Right renal pelvis (tissue), 4 donors: ENCODE data around the gene FSHB. TPM values are rescaled to one million over a fixed set of nuclear protein-coding genes. Genes with fewer than 3 reads are reported as not detected.
"Not testable (repeated sequence)": the region's sequence is repeated elsewhere in the genome, so short reads cannot be mapped to it uniquely, and the experiment has no call there.

ENCODE experiments used
- DNase-seq, 4 donors: peaks; one replicate each; pipeline ENCODE4 v3.0.0-alpha.2; 2013; ENCODE audit warnings: low read depth in 4 of 4, low spot score in 3 of 4, missing footprints in 1 of 4
- polyA plus RNA-seq, 4 donors: library from polyadenylated mRNA; unstranded; fragments of 120-200 nt; gene quantifications; one replicate each; pipeline ENCODE4 v1.2.1, GENCODE V29; 2013; ENCODE audit not compliant: insufficient read length in 4 of 4

The FSHB gene
- not detected for polyA plus RNA-seq

DNA sequence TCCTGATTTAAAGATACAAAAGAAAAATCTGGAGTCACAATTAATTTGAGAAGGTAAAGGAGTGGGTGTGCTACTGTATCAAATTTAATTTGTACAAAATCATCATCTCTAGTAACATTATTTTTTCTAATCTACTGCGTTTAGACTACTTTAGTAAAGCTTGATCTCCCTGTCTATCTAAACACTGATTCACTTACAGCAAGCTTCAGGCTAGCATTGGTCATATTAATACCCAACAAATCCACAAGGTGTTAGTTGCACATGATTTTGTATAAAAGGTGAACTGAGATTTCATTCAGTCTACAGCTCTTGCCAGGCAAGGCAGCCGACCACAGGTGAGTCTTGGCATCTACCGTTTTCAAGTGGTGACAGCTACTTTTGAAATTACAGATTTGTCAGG is at the start of gene FSHB:
TSS of gene FSHB (plus strand) at position 301 of the 400 bp plus-strand sequence. CDS start 889 bp downstream, outside the sequence.
- no peak for DNase-seq

DNA sequence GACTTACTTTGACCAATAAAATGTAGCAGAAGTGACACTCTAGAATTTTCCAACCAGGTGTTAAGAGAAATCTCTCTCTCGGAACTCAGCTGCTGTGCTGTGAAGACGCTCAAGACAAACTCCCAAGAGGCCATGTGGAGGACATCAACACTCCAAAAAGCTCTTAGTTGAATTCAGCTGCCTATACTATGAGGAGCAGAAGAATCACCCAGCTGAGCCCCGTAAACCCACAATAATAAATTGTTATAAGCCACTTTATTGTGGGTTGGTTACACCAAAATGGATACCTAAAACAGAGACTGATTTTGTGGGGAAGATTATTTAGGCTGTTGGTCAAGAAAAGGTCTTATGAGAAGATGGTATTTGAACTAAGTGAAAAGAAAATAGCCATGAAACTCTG is 44.1 kb upstream of the FSHB start:
- no peak for DNase-seq

DNA sequence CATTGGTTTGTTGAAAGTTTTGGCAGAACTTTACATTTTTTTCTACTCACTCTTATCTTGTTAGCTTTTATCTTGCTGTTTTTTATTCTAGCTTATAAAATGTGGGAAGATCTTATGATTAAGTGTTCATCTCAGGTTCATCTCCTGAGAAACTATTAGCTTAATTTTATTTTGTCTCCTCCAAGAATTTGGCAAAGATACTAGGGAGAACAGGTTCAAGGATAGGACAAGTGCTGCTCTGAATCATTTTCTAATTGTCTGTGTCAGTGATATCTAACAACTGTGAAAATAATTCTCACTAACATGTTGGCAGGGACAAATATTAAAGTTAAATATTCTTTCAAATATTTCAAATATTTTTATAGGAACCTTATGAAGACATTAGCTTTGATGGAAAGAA is 38.2 kb upstream of the FSHB start:
- no peak for DNase-seq

DNA sequence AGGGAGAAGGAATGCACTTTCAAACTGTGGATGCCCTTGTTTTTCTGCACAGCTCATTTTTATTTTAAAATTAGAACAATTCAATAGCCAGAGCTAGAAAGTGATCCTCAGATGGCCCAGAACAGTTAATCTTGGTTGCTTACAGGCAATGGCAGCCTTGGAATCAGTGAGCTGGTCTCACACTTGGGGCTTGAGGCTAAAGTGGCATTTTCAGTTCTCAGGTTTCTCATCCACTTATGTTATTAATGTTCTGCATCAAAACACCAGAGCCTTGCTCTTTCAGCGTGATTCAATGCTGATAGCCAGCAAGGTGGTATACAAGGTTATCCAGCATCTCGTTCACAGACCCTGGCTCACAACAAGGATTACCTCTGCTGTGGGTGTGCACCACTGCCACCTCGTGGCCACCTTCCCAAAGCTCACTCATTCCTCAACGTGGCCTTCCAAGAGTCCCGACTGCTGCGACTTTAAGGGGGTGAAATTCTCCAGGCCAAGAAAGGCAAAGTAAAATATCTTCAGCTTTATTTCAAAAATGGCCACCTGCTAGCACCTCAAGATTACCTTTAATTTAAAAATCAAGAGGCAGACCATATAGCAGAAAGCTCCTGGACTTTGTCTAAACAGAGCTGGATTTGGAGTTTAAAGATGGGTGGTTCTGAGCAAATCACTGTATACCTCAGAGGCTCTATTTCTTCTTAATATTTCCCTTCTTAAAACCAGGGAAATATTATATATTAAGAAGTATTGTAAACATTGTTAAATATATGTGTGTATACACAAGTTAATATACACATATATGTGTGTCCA is 34.2 kb upstream of the FSHB start:
- peak; percentile 20 to 51 (median 40) for DNase-seq

DNA sequence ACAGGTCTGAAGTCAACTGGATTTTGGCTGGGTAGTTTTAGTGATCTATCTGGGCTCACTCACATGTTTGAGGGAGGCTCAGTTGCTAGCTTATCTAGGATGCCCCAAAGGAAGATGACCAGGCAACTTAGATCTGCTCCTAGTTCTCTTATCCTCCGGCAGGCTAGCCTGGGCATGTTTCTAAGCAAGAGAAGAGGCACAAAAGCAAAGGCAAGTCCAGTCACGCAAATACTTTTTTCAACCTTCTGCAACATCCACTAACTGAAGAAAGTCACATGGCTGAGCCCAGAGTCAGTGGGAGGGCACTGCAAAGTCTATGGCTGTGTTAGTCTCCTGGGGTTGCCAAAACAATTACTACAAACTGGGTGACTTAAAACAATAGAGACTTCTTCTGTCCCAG is 32.9 kb upstream of the FSHB start:
- DNase-seq = no peak

DNA sequence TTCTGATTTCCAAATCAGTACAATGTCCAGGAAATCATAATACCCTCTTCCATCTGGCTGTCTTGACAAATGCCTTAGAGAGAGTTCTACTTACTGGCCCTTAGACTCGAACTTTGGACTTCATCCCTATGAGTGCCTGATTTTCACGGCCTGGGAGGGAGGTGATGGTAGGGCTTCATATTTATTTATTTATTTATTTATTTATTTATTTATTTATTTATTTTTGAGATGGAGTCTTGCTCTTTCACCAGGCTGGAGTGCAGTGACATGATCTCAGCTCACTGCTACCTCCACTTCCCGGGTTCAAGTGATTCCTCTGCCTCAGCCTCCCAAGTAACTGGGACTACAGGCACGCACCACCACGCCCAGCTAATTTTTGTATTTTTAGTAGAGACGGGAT is 27.8 kb upstream of the FSHB start:
- DNase-seq = not testable (repeated sequence)

DNA sequence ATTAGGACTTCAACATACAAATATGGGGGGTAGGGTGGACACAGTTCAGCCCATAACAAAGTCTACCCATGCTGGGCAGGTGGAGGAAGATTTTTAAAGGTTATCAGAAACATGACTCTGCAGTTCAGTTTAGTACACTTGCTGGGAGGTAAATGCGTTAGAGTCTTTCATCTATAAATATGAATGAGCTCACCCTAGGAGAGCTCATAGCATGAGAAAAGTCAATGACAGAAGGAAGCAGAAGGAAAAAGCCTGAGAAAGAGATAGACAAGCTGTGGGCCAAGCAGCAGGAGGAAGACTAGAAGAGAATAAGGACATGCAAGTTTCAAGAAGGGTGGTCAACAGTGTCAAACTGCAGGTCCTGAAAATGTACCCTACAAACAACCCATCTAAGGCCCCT is 27.0 kb upstream of the FSHB start:
- DNase-seq = no peak

DNA sequence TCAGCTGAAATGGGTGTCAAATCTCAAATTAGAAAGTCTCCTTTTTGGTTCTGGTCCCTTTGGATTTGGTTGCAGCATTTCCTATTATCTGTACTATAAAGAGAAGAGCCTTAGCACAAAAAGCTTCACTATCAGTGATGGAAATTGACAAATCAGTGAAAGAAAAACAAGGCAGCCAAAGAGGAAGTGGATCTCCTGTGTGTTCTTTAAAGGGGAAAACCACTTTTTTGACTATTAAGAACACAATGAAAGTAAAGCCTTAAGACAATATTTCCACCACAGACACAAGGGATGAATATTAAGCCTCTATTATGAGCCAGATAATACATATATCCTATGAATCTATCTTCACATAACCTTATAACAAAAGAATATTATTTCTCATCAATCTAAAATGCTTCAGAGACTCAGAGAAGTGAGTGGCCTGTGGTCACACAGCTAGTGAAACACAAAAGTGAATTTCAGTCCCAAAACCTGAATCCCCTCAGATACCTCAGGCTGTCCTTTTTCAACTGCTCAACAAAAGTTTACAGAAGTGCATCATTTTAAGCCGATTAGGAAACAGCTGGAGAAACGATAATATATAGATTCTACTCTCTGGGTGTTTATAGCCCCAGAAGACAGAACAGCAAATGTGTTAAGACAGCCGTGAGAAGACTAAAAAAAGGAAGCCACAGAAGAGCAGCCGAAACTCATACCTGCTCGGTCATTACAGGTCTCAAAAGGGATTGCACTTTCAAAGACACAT is 24.4 kb upstream of the FSHB start:
- no peak for DNase-seq

DNA sequence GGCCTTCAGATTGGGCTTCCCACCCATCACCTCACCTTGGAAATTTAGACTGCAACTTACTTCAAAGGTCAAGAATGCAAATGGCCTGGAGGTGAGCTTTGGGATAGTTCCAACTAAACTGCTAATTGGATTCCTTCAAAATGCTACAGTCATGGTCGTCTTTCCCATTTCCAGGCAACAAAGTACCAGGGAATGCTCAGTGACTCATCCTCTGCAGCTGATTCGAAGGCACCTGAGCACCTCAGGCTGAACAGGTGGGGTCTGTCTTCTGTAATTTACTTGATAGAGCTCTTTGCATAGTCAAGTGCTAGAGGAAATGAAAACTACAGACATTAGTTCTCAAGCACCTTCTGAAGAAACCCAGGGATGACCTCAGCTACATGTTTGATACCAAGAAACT is 20.5 kb upstream of the FSHB start:
- no peak for DNase-seq

DNA sequence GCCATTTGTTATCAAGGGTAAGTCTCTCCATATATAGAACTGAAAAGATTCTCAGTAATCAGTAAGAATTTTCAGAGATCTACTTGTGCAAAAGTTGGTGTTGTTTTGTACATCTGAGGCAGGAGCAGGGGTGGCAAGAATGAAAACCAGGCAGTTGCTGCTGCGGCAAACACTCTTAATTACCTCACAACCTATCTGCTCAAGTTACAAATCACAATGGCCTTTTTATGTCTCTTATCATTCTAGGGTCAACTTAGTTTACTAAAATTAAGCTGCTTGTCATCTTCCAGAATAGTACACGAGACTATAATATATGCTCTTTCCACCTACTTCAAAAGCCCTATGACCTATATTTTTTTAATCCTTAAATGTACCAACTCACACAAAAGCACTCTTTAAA is 14.3 kb upstream of the FSHB start:
- DNase-seq = no peak

DNA sequence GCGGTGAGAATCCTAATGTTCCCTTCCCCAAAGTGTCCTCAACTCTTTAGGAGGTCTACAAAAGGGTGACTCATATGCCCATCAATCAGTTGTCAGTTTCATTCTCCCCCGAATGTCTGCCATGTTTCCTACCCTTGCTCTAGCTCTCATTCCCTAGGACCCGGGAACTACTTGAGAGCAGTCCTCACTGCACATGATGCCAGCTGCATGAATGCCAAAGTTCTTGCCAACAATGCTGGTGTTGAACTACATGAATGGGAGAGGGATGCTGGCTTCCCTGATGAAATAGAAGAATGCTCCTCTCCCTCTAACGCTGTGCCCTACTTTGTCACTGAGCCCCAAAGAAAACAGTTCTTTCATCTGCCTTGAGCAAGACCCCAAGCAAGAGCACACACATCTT is 12.5 kb upstream of the FSHB start:
- DNase-seq = no peak

DNA sequence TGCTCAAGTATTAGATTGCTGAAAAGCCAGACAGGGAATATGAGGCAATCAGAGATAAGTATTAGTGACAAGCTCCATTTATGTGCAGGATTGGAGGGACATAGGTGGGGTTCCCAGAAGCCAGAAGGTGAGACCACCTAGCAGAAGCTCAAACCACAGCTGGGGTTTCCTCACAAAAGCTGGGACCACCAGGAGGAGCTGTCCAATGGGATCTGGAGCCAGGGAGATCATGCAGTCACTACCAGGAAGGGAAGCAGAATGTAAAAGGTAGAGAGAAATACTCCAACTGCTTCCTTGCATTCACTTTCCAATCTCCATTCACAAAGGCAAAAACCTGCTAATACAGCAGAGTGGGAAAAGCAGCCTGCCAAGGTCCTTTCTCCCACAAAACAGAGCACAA is 5.2 kb upstream of the FSHB start:
- no peak for DNase-seq

DNA sequence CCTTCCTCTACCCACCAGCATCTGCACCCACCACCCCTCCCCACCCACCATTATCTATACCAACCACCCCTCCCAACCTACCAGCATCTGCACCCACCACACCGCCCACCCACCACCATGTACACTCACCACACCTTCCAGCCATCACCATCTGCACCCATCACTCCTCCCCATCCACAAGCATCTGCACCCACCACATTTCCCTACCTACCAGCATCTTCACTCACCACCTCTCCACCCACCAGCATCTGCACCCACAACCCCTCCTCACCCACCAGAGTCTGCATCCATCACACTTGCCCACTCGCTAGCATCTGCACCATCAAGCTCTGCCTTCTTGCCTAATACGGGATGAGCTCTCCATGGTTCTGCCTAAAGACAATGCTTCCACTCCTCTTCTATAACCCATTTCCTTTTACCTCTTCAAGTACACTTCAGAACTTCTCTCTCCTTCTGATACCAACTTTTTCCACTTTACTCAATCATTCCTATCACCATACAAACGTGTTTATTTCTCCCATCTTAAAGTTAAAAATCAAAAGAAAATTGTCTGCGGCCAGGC is 2.4 kb upstream of the FSHB start:
- DNase-seq = no peak

DNA sequence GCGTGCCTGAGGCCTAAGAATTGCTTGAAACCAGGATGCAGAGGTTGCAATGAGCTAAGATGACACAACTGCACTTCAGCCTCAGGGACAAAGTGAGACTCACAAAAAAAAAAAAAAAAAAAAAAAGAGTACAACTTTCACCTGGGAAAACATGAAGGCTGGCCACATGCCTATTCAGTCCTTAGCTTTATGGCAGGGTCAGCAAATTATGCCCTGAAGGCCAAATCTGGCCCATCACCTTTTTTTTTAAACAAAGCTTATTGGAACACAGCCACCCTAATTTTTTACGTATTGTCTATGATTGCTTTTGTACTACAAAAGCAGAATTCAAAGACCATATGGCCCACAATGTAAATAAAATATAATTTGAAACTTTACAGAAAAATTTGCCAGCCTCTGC is 8.2 kb downstream of the FSHB start:
- DNase-seq = no peak

DNA sequence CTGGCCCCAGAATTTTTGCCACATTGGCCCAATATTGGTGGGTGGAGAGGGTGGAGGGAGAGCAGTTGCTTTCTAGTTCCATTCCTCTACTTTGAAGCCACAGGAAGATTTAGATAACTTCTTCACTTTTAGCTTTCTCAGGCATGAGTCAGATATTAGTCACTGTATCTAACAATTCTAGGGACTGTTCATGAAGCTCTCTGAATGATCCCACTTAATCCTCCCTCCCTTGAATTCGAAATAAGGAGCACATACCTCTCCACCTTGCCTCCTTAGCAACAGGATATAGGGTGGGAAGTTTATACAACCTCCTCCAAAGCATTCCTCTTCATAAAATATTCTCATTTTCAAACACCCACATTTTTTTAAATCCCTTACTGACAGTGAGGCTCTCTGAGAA is 13.5 kb downstream of the FSHB start:
- DNase-seq = no peak

DNA sequence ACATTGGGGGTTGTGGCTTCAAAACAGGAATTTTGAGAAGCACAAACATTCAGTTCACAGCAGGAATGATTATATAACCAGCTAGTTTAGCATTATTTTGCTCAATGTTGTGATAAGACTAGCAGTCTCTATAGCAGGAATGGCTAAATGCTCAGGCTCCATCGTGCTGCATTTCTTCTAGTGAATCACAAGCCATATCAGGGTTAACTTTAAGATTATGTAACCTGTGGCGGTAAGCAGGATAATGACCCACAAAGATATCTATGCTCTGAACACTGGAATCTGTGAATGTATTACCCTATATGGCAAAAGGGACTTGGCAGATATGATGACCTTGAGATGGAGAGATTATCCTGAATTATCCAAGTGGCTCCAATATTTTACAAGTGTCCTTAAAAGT is 14.8 kb downstream of the FSHB start:
- DNase-seq = no peak

DNA sequence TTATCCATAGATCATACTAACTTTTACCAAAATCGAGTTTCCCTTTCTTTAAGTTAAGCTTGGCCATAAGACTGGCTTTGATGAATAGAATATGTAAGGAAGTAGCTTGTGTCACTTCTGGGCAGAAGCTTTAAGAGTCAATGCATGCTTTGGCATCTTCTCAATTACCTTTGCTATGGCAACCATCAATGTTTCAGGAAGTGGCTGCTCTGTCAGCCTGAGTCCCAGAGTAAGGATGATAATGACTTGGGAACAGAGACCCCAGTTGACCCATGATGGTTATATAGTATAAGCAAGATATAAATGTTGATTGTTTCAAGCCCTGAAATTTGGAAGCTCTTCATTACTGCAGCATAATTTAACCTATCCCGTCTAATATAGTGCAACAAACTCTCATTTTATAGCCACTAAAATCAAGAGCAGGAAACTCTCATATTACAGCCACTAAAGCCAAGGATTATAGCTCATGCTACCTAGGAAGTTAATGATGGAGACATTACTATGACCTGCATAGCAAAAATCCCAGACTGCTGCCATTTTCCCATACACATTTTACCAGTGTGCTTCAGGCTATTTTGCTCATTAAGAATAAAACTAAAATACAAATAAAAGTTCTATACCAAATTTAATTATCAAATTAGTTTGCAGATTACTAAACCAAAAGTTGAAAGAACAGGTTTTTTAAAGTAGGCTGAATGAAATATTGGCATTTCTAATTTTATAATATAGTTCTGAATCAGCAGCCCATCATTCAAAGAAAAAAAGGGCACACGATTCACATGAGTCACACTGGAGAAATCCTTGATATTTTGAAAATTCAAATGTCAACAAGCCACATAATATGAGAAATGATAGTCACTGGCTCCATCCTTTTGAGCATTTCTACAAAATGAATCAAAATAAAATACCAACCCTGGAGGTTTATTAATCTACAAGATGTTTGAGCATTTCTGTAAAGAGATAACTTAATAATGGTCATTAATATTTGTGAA is 23.8 kb downstream of the FSHB start:
- no peak for DNase-seq

DNA sequence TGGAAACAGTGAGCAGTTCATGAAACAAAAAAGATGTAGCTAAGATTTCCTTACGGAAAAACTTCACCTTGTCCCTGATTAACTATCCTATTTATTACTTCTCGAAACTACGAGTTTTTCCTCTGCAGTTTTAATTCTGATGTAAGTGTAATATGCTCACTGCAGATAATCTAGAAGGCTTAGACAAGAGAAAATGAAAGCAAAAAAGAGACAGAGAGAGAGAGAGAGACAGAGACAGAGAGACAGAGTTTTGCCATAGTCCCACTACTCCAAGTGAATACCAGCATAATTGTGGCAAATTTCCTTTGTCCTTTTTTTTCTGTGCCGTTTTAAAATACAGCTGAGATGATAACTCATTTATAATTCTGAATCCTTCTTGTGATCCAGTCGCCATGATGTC is 24.8 kb downstream of the FSHB start:
- DNase-seq = no peak

DNA sequence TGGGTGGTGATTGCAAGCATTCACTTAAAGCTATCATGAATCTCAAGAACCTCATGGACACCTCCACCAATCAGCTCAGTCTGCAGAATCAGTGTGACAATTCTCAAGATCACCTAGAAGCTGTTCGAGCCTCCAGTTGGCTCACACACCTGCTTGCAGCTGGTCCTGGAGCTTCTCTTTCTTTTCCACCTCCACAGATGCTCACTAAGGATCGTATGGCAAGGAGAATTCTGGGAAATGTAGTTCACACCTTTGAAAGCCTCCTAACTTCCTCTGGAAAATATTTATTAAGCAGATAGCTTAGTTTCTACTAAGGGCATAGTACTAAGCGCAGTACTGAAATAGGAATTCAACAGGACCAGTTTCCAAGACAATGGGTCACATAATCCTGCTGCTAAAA is 26.2 kb downstream of the FSHB start:
- DNase-seq = no peak

DNA sequence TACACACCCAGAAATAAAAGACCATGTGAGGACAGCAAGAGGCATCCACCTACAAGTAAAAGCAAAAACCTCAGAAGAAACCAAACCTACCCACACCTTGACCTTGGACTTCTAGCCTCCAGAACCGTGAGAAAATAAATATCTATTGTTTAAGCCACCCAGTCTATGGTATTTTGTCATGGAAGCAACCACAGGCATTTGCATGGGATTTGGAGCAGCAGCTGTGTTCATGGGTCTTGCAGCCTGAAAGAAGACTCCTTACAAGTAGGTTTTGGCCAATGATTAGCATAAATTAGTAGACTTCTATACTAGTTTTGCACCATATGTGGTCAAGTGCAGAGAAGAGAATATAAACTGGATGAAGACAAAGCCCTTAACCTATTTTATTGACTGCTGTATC is 27.9 kb downstream of the FSHB start:
- DNase-seq = no peak

DNA sequence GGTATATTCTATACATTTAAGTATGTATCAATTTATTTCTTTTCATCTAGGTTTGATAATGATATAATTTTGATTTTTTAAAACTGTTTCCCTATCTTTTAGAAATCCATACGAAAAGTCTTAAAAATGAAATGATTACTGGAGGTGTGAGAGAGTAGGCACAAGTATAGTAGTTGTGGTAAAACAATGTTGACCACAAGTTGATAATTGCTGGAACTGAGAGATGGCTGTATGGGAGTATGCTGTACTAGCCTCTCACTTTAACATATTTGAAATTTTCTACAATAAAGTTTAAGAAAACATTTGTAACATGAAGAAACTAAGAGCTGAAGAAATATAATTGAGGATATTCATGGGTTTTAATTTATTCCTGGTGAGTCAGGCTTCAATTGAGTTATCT is 30.0 kb downstream of the FSHB start:
- DNase-seq = no peak
